ENCODE results near the gene CHTF18.
"Not testable (repeated sequence)": the region's sequence is repeated elsewhere in the genome, so short reads cannot be mapped to it uniquely, and the experiment has no call there.

CHTF18 gene

DNA sequence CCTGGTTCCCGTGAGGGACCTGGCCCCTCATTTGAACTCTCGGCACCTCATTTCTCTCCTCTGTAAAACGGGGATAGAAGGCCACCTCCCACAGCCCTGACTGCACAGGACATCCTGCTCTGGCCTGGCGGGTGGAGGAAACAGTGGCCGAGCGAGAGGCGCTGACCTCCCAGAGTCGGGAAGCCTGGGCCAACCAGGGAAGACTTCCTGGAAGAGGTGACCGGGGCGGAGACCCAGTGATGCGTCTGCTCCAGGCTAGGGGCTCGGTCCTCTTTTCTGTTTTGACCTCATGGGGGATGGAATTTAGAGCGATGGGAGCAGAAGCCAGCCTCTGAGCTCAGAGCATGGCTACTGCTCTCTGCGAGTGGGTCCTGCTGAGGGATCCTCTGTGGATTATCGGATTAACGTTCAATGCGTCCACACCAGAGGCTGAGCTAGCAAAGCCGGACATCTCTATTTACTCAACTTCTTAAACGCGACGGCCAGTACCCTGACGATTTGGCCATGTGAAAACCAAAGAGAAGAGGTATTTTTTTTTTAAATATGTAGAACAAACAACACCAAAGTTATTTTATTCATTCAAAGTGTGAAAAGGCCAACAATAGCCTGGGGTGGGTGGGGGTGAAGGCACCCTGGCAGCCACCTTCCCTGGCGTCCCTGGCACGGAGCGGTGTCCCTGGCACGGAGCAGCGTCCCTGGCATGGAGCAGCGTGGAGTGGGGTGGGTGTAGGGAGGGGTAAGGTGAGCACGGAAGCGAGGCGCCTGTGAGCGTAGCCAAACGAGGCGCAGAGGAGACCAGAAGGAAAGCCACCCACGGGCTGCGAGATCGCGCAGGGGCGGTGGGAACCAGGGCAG lies 37.0 kb upstream of the CHTF18 start:
- H3K9me3 ChIP-seq (ENCODE audit: control insufficient read depth, insufficient read depth, low read length) = no peaks in the 10 kb centered on the region
- no peak overlapping the region; the same call in 1 of the 2 replicates for H3K9ac ChIP-seq (ENCODE audit: low read depth, low read length)
- no peaks in the 10 kb centered on the region for H3K36me3 ChIP-seq (ENCODE audit: insufficient read depth, low read length)
- H3K4me1 ChIP-seq (ENCODE audit: insufficient read depth, low read length) = peaks cover 19% of the 10 kb centered on the region; the same call in 1 of the 2 replicates

DNA sequence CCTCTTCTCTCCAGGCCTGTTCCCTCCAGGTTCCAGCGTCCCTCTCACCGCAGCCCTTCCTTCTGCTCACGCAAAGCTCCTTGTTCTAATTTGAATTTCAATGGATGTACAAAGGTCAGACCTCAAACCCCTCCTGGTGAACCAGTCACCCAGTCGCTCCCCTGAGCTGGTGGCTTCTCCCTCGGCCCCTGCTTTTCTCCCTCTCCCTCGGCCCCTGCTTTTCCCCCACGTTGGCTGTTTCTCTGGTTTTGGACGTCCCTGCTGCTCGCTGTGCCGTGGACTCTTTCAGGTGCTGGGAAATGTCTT lies 36.5 kb upstream of the CHTF18 start:
- Histone ChIP-seq H3K4me1 (ENCODE audit: insufficient read depth, low read length) (peaks cover 19% of the 10 kb centered on the region; the same call in 1 of the 2 replicates), H3K36me3 (ENCODE audit: insufficient read depth, low read length) (no peaks in the 10 kb centered on the region), H3K9me3 (ENCODE audit: control insufficient read depth, insufficient read depth, low read length) (no peaks in the 10 kb centered on the region), H3K9ac (ENCODE audit: low read depth, low read length) (no peak overlapping the region; the same call in 1 of the 2 replicates)

DNA sequence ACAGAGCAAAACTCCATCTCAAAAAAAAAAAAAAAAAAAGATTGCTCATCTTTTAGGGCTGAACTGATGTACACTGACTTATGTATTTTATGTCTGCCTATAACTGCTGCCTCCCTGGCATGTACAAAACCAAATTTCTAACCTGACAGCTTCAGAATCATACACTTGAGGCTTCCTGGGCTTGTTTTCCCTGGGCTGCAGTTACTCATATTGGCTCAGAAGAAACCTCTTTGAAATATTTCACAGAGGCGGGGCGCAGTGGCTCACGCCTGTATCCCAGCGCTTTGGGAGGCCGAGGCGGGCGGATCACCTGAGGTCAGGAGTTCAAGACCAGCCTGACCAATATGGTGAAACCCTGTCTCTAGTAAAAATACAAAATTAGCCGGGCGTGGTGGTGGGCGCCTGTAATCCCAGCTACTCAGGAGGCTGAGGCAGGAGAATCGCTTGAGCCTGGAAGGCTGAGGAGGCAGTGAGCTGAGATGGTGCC lies 34.3 kb upstream of the CHTF18 start:
- H3K36me3 ChIP-seq (ENCODE audit: insufficient read depth, low read length); H3K9ac ChIP-seq (ENCODE audit: low read depth, low read length); H3K9me3 ChIP-seq (ENCODE audit: control insufficient read depth, insufficient read depth, low read length): not testable (repeated sequence)
- peaks cover 19% of the 10 kb centered on the region; the same call in 1 of the 2 replicates for H3K4me1 ChIP-seq (ENCODE audit: insufficient read depth, low read length)

DNA sequence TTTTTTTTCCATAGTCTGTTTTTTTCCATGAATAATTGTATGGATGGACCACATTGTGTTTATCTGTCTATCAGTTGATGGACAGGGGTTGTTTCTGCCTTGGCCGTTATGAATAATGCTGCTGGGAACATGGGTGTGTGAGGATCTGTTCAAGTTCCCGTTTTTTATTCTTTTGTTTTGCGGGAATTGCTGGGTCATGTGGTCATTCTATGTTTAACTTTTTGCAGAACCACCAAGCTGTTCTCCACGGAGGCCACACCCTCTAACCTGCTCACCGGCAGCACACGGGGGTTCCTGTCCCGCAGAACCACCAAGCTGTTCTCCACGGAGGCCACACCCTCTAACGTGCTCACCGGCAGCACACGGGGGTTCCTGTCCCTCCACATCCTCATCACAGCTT lies 33.8 kb upstream of the CHTF18 start:
- Histone ChIP-seq H3K9me3 (ENCODE audit: control insufficient read depth, insufficient read depth, low read length) (no peaks in the 10 kb centered on the region), H3K4me1 (ENCODE audit: insufficient read depth, low read length) (peaks cover 19% of the 10 kb centered on the region; the same call in 1 of the 2 replicates), H3K36me3 (ENCODE audit: insufficient read depth, low read length) (no peaks in the 10 kb centered on the region), H3K9ac (ENCODE audit: low read depth, low read length) (no peak overlapping the region)

DNA sequence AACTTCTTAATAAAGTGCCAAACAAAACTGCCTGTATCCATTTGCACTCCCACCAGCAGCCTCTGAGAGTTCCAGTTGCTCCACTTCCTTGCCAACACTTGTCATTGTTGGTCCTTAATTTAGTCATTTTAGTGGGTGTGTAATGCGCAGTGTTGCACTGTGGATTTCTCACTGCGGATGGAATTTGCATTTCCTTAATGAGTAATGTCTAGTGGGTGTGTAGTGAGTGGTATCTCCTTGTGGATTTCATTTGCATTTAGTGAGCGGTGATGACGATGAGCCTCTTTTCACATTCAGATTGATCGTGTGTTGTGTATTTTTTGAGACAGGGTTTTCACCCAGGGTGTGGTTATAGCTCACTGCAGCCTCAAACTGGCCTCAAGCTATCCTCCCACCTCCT lies 32.0 kb upstream of the CHTF18 start:
- Histone ChIP-seq H3K4me1 (ENCODE audit: insufficient read depth, low read length) (peaks cover 11% of the 10 kb centered on the region; the same call in 1 of the 2 replicates), H3K9ac (ENCODE audit: low read depth, low read length) (no peak overlapping the region)

DNA sequence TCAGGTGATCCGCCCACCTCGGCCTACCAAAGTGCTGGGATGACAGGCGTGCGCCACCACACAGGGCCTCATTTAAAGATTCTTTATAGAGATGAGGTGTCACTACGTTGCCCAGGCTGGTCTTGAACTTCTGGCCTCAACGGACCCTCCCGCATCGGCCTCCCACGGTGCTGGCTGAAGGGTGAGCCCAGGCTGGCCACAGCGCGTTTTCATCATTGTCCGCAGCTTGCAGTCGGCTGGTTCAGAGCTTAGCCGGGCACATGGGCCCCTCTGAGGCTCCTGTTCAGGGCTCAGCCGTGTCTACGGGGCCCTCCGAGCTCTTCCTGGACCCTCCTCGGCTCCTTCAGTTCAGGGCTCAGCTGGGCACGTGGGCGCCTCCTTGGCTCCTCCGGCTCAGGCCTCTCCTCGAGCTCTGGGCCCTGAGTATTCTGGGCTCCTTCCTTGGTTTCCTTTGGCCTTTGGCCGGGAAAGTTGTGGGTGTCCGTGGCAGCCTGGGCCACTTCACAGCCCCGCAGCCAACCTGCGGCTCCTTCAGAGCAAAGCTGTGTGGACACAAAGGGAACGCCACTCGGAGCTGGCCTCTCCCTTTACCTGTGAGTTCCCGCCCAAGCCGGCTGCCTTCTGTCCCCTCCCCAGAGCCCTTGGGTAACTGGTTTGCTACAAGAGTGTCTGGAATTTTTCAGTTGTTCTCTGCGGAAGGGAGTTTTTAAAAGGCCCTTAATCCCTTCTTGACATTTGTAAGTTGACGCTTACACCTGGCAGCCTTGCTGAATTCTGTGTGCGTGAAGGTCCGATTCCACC lies 29.1 kb upstream of the CHTF18 start:
- Histone ChIP-seq H3K36me3 (ENCODE audit: insufficient read depth, low read length) (no peaks in the 10 kb centered on the region), H3K9ac (ENCODE audit: low read depth, low read length) (no peak overlapping the region)

More for the DNA sequence above, 32.0 kb upstream of the CHTF18 start:
- Histone ChIP-seq H3K9me3 (ENCODE audit: control insufficient read depth, insufficient read depth, low read length) (no peaks in the 10 kb centered on the region), H3K36me3 (ENCODE audit: insufficient read depth, low read length) (no peaks in the 10 kb centered on the region)

DNA sequence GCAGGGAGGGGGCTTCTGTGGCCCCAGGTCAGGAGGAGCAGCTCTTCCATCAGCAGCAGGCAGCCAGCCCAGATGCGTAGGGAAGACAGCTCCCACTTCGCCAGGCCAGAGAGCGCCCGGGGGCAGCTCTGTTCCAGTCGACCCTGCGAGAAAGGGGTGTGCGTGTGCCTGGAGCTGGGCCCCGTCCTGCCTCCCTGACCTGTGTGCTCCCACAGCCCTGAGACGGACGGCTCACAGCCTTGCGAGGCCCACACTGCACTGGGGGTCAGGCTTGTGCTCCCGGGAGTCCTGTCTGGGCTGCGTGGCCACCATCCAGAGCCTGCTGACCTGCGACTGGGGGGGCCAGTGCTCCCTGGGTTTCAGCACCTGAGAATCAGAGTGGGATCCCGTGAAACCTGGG lies 28.4 kb upstream of the CHTF18 start:
- no peaks in the 10 kb centered on the region; the same call in 1 of the 2 replicates for H3K4me1 ChIP-seq (ENCODE audit: insufficient read depth, low read length)
- H3K9me3 ChIP-seq (ENCODE audit: control insufficient read depth, insufficient read depth, low read length) = no peaks in the 10 kb centered on the region
- H3K9ac ChIP-seq (ENCODE audit: low read depth, low read length) = no peak overlapping the region
- no peaks in the 10 kb centered on the region for H3K36me3 ChIP-seq (ENCODE audit: insufficient read depth, low read length)

More for the DNA sequence above, 29.1 kb upstream of the CHTF18 start:
- no peaks in the 10 kb centered on the region for H3K9me3 ChIP-seq (ENCODE audit: control insufficient read depth, insufficient read depth, low read length)
- H3K4me1 ChIP-seq (ENCODE audit: insufficient read depth, low read length) = no peaks in the 10 kb centered on the region; the same call in 1 of the 2 replicates

DNA sequence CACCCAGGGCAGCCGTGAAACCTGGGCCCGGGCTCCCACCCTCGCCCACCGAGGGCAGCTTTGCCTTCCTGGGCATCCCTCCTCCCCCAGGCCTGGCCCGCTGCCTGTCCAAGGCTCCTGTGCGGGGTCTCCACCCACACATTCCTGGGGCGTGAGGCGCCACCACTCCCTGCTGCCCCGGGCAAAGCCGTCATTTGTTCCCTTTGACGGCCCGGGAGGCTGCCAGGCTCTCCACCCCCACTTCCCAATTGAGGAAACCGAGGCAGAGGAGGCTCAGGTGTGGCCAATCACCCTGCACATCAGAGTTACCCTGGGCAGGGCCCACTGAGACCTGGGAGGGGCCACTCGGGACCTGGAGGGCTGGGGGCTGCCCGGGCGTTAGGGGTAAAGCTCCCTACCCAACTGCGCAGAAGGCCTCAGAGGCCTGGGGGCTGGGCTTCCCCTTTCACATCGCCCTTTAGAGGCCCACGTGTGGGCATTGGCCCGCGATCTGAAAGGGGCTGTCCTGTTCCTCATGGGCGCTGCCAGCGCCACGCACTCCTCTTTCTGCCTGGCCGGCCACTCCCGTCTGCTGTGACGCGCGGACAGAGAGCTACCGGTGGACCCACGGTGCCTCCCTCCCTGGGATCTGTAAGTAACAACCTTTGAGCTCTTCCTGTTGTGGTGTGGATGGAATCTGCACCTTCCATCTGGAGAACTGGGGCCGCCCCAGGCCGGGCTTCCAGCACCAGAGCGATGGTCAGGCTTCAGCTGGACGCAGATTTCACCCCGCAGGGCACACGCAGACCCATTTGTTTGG lies 27.7 kb upstream of the CHTF18 start, which contains the start of gene MSLN:
TSS of gene MSLN (plus strand) at position 190 of the 799 bp plus-strand sequence. CDS start 1,947 bp downstream, outside the sequence.
- H3K36me3 ChIP-seq (ENCODE audit: insufficient read depth, low read length) = no peaks in the 10 kb centered on the region
- no peak within 1 kb of the TSS for H3K9ac ChIP-seq (ENCODE audit: low read depth, low read length)

DNA sequence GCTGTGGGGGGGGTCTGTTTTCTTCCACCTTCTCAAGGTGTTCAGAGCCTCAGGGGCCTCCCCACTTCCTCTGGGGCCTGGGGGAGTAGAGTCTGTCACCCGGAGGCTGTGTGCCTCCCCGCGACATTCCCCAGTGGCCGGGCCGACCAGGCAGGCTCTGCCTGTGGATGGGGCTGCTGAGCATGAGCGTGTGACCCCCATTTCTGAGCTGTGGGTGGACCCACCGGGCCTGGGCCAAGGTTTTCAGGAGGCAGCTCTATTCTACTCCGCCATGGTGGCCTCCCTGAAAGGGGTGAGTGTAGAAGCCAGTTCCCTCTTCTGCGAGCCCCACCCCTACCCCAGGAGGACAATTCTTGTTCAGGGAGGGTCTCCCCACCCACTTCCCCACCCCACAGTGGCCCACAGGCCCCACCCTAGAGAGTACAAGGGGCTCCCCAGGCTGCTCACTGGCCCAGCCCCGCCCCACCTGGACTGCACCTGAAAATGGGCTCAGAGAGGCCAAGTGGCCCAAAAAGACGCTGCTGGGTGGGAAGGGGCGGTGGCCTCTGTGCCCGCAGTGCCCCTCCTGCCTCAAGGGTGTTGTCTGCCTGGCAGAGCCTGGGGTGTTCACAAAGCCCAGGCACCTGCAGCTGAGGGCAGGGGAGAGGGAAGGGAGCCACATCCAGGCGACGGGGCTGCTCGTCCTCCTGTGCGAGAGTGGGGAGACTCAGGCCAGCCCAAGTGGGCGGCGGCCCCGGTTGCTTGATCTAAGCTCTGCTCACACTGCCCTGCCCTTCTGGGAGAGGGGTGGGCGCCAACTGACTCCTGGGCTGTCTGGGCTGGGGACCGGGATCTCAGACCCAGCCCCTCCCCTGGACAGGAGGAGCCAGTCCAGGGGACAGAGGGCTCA lies 26.6 kb upstream of the CHTF18 start:
- H3K36me3 ChIP-seq (ENCODE audit: insufficient read depth, low read length) = no peaks in the 10 kb centered on the region
- no peak overlapping the region for H3K9ac ChIP-seq (ENCODE audit: low read depth, low read length)
- H3K4me1 ChIP-seq (ENCODE audit: insufficient read depth, low read length) = no peaks in the 10 kb centered on the region; the same call in 1 of the 2 replicates
- no peaks in the 10 kb centered on the region for H3K9me3 ChIP-seq (ENCODE audit: control insufficient read depth, insufficient read depth, low read length)

More for the DNA sequence above, 27.7 kb upstream of the CHTF18 start, which contains the start of gene MSLN:
- H3K4me1 ChIP-seq (ENCODE audit: insufficient read depth, low read length) = no peaks in the 10 kb centered on the region; the same call in 1 of the 2 replicates
- H3K9me3 ChIP-seq (ENCODE audit: control insufficient read depth, insufficient read depth, low read length) = no peaks in the 10 kb centered on the region

DNA sequence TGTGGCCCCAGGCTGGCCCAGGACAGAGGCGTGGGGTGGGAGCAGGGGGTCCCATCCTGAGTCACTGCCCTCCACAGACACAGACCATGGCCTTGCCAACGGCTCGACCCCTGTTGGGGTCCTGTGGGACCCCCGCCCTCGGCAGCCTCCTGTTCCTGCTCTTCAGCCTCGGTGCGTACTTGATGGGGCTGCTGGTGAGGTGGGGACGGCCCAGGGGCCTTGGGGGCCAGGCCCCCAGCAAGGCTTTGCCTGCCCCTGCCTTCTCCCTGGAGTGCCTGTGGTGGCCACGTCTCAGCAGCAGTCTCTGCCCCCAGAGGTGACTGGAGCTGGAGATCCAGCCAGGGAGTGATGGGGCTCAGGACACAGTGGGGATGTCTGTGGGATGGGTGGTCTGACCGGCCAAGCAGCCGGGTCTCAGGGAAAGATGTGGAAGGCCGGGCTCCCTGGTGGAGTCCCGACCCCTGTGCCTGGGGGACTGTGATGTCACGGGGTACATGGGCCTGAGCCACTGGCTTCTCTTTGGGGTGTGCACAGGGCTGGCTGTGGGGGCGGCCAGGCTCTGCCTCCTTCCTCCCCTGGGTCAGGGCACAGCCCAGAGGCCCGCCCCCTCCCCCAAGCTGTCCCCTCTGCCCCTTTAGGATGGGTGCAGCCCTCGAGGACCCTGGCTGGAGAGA lies 25.7 kb upstream of the CHTF18 start:
- Histone ChIP-seq H3K4me1 (ENCODE audit: insufficient read depth, low read length) (no peaks in the 10 kb centered on the region; the same call in 1 of the 2 replicates), H3K9me3 (ENCODE audit: control insufficient read depth, insufficient read depth, low read length) (no peaks in the 10 kb centered on the region), H3K9ac (ENCODE audit: low read depth, low read length) (no peak overlapping the region), H3K36me3 (ENCODE audit: insufficient read depth, low read length) (no peaks in the 10 kb centered on the region)

DNA sequence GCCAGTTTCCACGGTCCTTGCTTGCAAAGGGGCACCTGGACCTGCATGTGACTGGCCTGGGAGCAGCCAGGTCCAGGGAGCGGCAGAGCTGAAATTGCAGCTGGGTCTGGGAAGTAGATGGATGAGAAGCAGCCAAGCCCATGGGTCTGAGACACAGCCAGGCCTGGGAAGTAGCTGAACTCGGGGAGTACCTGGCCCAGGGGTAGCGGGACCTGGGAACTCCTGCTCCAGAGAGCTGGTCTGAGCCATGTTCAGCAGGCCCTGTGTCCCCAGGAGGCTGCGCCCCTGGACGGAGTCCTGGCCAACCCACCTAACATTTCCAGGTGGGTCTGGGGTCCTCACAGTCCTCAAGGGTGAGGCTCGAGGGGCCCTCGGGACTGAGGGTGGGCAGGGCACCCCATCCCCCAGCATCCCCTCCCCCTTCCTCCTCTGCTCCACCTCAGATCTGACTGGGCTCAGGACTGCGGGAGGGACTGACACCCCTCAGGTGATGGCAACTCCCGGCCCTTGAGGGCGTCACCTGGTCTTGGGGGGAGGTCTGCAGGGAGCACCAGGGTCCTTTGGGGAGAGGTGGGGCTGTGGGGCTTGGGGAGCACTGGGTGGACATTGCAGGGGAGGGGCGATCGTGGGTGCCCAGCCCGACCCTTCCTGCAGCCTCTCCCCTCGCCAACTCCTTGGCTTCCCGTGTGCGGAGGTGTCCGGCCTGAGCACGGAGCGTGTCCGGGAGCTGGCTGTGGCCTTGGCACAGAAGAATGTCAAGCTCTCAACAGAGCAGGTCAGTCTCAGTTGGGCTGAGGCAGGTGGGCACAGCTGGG lies 24.8 kb upstream of the CHTF18 start:
- H3K9ac ChIP-seq (ENCODE audit: low read depth, low read length) = no peak overlapping the region
- H3K4me1 ChIP-seq (ENCODE audit: insufficient read depth, low read length) = no peaks in the 10 kb centered on the region; the same call in 1 of the 2 replicates
- no peaks in the 10 kb centered on the region for H3K9me3 ChIP-seq (ENCODE audit: control insufficient read depth, insufficient read depth, low read length)
- no peaks in the 10 kb centered on the region for H3K36me3 ChIP-seq (ENCODE audit: insufficient read depth, low read length)

DNA sequence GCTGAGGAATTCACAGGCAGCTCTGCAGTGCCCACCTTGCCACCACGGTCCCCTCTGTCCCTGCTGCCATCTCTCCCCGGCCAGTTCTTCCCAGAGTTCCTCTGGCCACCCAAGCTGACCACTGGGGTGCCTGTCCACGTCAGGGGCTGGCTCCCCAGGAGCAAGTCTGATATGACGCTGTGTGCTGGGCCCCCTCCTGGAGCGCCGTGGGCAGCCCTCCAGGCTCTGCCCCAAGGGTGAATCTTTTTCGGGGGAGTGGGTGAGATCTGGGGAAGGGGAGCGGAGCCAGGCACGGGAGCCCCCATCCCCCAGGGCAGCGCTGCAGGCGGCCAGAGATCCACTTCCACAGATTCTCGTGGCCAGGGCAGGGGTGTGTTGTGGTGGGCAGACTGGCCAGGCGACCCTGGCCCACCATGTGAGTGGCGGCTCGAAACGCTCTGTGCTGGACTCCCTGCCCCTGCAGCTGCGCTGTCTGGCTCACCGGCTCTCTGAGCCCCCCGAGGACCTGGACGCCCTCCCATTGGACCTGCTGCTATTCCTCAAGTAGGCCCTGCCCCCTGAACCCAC lies 24.2 kb upstream of the CHTF18 start:
- Histone ChIP-seq H3K4me1 (ENCODE audit: insufficient read depth, low read length) (no peaks in the 10 kb centered on the region; the same call in 1 of the 2 replicates), H3K36me3 (ENCODE audit: insufficient read depth, low read length) (no peaks in the 10 kb centered on the region), H3K9me3 (ENCODE audit: control insufficient read depth, insufficient read depth, low read length) (no peaks in the 10 kb centered on the region), H3K9ac (ENCODE audit: low read depth, low read length) (no peak overlapping the region)
